Measurements from ENCODE around the gene LEMD2. TPM values are rescaled to one million over a fixed set of nuclear protein-coding genes. Genes with fewer than 3 reads are reported as not detected.

Gene LEMD2
- total and polyA plus RNA-seq, 9 of the 15 experiments (the other 6 are each of a cell fraction or from before 2014, with no cell fraction given) = 0.32 to 46.3 (median 30.8) TPM

DNA sequence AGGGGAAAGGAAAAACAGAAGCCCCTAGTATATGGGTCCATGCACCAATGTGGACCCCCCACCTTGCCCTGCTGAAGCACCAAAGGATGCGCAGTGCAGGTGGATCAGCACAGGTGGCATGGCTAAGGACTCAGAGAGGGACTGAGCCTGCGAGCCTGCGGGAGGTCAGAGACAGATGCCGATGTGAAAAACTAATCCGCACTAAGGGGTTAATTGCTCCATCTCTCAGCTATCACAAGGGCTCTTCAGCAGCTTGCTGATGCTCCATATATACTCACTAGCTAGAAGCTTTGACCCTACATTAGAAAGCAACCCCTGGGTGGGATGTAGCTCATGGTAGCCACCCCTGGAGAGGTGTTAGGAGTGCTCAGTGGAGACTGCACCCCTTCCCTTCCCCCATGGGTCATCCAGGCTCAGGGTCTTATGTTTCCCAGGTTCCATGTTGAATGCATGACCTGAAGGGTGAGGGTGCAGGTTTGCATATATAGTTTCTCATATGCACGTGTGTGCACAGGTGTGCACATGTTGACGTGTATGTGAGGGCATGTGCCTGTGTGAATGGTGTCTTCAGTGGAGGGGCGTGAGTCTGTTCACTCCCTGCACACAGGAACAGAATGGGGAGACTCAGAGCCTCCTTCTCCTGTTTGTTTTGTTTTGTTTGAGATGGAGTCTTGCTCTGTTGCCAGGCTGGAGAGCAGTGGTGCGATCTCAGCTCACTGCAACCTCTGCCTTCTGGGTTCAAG, 28.9 kb downstream of the LEMD2 start:
- peaks cover 31 to 61% of the 10 kb centered on the region in 2 experiments for H3K27me3 ChIP-seq (ENCODE audit: control insufficient read depth in 2 of 2, insufficient read depth in 2 of 2, low read length in 2 of 2)
- H3K4me3 ChIP-seq = no peak overlapping the region
- DNase-seq (ENCODE audit: extremely low read depth in 1 of 4, low spot score in 3 of 4) = no peak
- H3K79me2 ChIP-seq (ENCODE audit: control insufficient read depth, insufficient read depth, low read length) = no peaks in the 10 kb centered on the region
- H3K9me3 ChIP-seq (replicated peaks; ENCODE audit: control insufficient read depth, insufficient read depth, low read depth, low read length) = no peaks in the 10 kb centered on the region
- POLR2A ChIA-PET = interaction anchor here (0.6 to 2.1 kb wide), 4 partner anchors 13 to 448 kb away, joined by 3 to 5 read pairs (median 3); no protein-coding TSS in a partner anchor
- CTCF ChIA-PET (ENCODE audit: low intra/inter-chr PET ratio) = interaction anchor here (0.6 to 0.9 kb wide), 2 partner anchors 16 to 1336 kb away, joined by 3 read pairs; no protein-coding TSS in a partner anchor
- TF ChIP-seq ZNF644 (tag; IDR thresholded peaks at IDR 0.05; ENCODE audit: low read depth) (no peak), HSF4 (CRISPR knock-in tag; IDR thresholded peaks at IDR 0.05; ENCODE audit: borderline replicate concordance) (no peak), ZSCAN32 (CRISPR knock-in tag; IDR thresholded peaks at IDR 0.05) (no peak), POLR3G (IDR thresholded peaks at IDR 0.05; ENCODE audit: extremely low read depth, insufficient read length, insufficient replicate concordance) (no peak), HMG20B (CRISPR knock-in tag; IDR thresholded peaks at IDR 0.05) (no peak)
- TF ChIP-seq, protein P1, sequence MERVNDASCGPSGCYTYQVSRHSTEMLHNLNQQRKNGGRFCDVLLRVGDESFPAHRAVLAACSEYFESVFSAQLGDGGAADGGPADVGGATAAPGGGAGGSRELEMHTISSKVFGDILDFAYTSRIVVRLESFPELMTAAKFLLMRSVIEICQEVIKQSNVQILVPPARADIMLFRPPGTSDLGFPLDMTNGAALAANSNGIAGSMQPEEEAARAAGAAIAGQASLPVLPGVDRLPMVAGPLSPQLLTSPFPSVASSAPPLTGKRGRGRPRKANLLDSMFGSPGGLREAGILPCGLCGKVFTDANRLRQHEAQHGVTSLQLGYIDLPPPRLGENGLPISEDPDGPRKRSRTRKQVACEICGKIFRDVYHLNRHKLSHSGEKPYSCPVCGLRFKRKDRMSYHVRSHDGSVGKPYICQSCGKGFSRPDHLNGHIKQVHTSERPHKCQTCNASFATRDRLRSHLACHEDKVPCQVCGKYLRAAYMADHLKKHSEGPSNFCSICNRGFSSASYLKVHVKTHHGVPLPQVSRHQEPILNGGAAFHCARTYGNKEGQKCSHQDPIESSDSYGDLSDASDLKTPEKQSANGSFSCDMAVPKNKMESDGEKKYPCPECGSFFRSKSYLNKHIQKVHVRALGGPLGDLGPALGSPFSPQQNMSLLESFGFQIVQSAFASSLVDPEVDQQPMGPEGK (CRISPR knock-in tag; IDR thresholded peaks at IDR 0.05; ENCODE audit: borderline replicate concordance) = no peak
- H3K27ac ChIP-seq (ENCODE audit: extremely low read depth, low read depth, low read length) = no peak overlapping the region
- WGBS (ENCODE audit: insufficient coverage, low coverage, missing lambda C conversion rate) = 27% methylated on average over 9 of the region's 9 CpGs
- no peak overlapping the region for H3K4me2 ChIP-seq (ENCODE audit: insufficient read depth, low read length)
- no TSS peak for BruUV-seq (replicated peaks)
- no peak for ATAC-seq
- H4K20me1 ChIP-seq (replicated peaks; ENCODE audit: control insufficient read depth, insufficient read depth, low read length) = 0 out of 2 replicates have a peak, but pooled peaks cover 12% of the 10 kb centered on the region
- peaks cover 0 to 19% of the 10 kb centered on the region in 2 experiments; a peak in 2 of 5 replicates for H3K4me1 ChIP-seq (replicated peaks in 1 of 2; ENCODE audit: control insufficient read depth in 2 of 2, insufficient read depth in 2 of 2, low read length in 2 of 2)
- H3K9ac ChIP-seq (ENCODE audit: insufficient read depth in 1 of 2, low read depth in 2 of 2, low read length in 2 of 2) = no peak overlapping the region
- no peaks in the 10 kb centered on the region for H3K9me1 ChIP-seq (ENCODE audit: control insufficient read depth, insufficient read depth, low read length)
- no peak for FAIRE-seq
- H2AFZ ChIP-seq (ENCODE audit: low read depth, low read length) = no peak overlapping the region
- intact Hi-C loops (cut with micrococcal nuclease) (no loop called here), in situ Hi-C loops (cut with MboI) (loop anchor here (5.0 kb wide), 2 partner anchors 173 to 392 kb away; no protein-coding TSS in a partner anchor)
- H3K36me3 ChIP-seq (ENCODE audit: control insufficient read depth, insufficient read depth, low read length) = no peaks in the 10 kb centered on the region

Data from K562 (cell line).